8988T (cell line): Measurements from ENCODE around the gene PPME1.
"Not testable (repeated sequence)": the region's sequence is repeated elsewhere in the genome, so short reads cannot be mapped to it uniquely, and the experiment has no call there.

Experiments used
- DNase-seq: peaks from one replicate; pipeline ENCODE4 v3.0.0; 2011

Gene PPME1, protein sequence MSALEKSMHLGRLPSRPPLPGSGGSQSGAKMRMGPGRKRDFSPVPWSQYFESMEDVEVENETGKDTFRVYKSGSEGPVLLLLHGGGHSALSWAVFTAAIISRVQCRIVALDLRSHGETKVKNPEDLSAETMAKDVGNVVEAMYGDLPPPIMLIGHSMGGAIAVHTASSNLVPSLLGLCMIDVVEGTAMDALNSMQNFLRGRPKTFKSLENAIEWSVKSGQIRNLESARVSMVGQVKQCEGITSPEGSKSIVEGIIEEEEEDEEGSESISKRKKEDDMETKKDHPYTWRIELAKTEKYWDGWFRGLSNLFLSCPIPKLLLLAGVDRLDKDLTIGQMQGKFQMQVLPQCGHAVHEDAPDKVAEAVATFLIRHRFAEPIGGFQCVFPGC

DNA sequence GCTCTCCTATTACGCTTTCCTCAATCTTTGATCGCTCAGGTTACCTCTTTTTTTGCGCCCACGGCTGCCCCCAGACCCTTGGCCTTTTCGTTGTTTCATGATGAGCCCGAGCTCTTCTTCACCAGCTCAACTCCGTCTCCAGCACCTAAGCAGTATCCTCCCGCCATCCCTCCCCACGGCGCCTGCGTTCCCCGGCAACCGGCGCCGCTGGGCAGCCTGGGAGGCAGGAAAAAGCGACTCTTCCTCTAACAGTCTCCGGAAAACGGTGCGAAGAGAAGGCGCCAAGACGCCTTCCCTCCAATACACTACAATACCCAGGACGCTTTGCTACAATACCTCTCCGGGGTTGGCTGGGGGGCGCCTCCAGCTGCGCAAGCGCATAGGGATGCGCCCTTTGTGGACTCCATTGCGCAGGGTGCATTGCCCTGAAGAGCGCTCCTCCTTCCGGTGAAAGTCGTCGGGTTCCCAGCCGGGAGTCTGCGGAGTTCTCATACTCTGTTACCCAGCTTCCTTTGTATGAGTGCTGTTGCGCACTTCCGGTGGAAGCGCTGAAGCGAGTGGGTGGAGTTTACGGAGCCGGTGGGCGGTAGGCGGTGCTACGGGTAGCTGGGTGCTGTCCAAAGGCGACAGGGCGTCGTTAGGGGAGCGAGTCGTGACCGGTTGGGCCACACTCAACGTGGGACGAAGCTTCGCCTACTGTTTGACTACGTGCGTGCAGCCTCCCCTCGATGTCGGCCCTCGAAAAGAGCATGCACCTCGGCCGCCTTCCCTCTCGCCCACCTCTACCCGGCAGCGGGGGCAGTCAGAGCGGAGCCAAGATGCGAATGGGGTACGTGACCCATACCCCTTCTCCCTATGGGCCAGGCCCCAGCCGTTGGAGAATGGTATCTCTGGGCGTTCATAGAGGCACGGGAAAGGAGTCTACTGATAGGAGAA lies at the start of gene PPME1, which contains the start of gene C2CD3:
TSS of gene PPME1 (plus strand) at position 596 of the 936 bp plus-strand sequence. CDS start at position 729, 133 bp downstream.
TSS of gene C2CD3 (minus strand) at position 309 of the 936 bp plus-strand sequence. CDS start at position 99, 210 bp downstream.
- DNase-seq = peak; percentile 65

DNA sequence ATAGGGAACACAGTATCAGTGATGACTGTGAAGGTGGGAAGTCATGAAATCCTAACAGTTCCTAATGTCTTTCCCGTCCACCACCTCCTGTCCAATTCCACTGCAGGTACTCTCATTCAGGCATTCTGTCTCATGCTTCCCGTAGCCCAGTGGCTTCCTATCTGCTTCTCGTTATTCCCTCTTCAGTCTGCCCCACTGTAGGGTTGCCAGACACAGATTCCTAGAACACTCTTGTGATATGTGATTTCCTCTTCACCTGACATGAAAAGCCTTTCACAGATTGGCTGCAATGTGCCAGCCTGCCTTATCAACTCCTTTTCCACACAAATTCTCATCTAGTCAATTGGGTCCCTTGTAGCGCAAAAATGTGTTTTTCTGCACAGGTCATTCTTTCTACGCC lies 49.3 kb upstream of the PPME1 start:
- DNase-seq = no peak

DNA sequence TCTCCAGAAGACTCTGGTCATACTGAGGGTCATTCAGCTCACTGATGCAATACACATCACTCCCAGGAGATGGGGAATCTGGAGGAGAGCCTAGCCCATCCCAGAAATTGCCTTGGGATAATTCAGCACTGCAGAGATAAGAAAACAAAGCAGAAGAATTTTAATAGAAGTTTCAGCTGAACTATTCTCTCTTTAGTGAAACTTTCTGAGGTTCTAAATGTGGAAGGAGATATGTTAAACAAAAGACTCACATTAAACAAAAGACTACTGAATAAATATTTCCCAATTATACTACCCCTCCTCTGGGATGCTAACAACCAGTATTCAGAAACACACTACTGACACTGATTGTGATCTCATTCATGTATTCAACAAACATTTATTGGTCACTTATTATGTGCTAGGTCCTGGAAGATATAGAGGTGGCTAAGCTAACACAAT lies 48.1 kb upstream of the PPME1 start:
- DNase-seq = no peak

DNA sequence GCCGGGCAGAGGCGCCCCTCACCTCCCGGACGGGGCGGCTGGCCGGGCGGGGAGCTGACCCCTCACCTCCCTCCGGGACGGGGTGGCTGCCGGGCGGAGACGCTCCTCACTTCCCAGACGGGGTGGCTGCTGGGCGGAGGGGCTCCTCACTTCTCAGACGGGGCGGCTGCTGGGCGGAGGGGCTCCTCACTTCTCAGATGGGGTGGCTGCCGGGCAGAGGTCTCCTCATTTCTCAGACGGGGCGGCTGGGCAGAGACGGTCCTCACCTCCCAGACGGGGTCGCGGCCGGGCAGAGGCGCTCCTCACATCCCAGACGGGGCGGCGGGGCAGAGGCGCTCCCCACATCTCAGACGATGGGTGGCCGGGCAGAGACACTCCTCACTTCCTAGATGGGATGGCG lies 42.0 kb upstream of the PPME1 start:
- not testable (repeated sequence) for DNase-seq

DNA sequence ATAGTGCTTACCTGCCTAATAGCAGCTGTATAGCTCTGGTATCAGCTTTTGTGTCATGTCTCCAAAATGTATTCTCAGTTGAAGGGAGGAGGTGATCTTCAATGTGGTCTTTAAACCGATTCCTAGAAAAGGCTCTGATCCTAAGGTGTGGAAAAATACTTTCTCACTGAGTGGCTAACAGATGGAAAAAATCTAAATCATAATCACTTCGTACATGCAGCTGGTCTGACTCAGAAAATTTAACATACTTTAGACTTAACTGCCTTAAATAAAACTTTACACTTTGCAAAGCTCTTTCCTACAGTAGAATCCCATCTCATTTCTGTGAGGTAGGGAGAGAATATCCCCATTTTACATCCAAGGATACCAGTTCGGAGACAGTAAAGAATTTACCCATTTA lies 38.3 kb upstream of the PPME1 start:
- no peak for DNase-seq

DNA sequence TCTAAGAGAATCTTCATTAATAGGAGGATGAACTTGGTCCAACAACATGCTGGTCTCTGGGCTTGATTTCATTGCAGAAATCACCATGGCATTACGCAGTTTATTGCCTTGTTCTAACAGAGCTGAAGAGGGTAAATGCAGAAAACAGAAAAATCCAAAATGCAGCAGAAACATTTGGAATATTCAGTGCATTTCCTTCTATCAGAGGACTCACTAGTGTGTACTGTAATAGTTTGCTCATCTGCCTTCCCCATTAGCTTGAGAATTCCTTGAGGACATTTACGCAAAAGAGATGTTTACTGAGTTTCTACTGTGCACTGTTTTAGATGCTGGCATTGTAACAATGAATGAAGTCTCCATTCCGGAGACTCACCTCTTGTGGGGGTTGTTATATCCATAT lies 37.7 kb upstream of the PPME1 start:
- DNase-seq = no peak

DNA sequence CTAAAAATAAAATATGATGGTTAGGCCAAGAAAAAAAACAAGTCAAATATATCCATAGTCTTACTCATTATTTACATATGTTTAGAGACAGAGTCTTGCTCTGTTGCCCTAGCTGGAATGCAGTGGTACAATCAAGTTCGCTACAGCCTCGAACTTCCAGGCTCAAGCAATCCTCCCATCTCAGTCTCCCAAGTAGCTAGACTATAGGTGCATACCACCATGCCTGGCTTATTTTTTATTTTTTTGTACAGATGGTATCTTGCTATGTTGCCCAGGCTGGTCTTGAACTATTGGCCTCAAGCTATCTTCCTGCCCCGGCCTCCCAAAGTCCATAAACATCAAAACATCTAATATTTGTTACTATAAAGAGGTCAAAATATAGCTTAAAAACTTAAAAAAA lies 36.4 kb upstream of the PPME1 start:
- DNase-seq = no peak

DNA sequence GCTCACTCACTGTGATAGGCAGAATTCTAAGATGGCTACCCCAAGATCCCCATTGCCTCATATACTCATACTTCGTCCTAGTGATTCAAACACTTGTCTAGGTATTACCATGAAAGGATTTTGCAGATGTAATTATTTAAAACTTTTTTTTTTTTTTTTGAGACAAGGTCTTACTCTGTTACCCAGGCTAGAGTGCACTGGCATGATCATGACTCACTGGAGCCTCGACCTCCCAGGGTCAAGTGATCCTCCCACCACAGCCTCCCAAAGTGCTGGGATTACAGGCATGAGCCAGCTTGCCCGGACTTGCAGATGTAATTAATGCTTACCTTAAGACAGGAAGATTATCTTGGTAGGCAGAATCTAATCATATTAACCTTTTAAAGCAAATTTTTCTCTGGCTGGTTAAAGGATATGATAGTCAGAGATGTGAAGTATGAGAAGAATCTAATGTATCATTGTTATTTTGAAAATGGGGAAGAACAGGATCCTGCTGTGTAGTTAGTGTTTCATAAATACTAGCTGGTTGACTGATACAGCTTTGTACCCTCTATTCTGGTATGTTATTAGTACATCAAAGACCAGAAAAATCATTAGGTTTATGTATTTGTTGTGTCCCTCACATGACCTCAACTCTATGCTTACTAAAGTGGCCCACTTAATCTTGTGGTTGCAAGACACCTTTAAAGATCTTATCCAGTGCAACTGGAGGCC lies 35.8 kb upstream of the PPME1 start:
- DNase-seq = no peak

DNA sequence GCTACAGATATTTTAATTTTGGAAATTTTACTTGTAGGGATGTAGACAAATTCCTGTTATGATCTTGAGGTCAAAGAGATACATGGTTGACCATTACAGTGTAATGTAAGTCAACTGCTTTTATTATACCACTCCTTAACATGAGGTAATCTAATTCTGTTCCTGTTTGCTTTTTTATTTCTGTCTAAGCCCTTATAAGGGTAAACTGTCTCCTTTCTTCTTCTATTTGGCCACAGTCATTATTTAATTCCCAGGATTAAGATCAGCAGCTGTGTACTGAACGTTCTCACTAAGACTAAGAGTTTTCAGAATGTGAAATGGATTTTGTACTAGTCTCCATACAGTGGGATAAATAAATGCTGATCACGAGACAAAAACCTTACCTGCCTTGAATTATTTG lies 33.1 kb upstream of the PPME1 start:
- no peak for DNase-seq

DNA sequence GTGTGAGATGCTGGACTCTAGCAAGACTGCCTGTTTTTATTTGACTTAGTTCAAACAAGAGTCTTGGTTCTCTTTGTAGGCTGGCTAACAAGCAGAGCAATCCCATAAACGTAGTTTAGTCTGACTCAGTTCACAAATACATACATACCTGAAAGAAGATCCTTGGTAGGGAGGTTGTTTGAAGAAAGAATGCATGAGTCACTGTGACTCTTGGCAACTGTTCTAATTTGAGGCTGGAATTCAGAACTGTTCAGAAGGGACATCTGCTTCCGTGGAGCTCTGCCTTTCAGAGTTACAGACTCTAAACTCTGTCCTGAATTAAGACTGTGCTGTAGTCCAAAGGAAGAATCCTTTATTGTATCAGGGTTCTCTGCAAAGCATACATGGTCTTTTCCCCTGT lies 32.5 kb upstream of the PPME1 start:
- DNase-seq = peak; percentile 34

DNA sequence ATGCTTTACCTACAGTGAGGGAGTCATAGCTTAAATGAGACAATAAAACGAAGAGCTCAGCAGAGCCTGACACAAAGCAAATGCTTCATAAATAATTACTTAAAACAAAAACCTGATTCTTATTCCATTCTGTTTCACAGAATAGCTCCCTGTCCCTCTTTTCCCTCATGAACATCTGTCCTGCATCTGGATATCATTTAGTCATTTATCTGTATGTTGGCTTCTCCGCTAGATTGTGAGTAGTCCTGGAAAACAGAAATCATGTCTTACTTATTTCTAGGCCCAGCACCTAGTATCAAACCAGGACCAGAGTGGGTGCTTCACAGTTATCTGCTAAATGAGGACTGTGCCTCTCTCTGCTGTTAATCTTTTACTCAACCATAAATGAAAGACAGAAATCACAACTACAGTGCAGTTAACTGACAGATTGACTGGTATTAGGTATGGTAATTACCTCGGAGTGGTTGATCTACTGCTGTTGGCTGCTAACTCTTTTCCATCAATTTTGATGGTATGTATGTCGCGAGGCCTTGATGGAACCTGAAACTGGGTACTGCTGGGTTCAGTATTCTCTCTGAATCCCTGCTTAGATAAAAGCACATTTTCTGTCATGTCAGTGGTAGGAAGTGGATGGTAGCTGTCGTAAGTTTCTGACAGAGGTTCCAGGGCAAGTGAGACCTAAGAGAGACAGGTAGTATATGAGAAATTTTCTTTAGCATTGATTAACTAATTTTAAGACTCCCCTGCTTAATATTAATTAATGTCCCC lies 31.8 kb upstream of the PPME1 start:
- DNase-seq = no peak

DNA sequence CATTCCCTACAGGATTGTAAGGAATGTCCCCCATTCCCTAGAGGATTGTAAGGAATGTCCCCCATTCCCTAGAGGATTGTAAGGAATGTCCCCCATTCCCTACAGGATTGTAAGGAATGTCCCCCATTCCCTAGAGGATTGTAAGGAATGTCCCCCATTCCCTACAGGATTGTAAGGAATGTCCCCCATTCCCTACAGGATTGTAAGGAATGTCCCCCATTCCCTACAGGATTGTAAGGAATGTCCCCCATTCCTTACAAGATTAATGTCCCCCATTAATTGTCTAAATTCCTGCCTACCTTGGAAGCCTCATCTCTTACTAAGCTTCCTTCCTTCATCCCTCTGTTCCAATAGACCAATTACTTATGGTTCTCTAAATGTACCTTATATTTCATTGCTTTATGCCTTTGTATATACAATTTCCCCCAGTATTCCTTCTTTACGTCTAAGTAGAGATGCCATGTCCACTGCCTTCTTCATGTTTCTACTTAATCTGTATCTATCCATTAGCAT lies 31.1 kb upstream of the PPME1 start:
- not testable (repeated sequence) for DNase-seq

DNA sequence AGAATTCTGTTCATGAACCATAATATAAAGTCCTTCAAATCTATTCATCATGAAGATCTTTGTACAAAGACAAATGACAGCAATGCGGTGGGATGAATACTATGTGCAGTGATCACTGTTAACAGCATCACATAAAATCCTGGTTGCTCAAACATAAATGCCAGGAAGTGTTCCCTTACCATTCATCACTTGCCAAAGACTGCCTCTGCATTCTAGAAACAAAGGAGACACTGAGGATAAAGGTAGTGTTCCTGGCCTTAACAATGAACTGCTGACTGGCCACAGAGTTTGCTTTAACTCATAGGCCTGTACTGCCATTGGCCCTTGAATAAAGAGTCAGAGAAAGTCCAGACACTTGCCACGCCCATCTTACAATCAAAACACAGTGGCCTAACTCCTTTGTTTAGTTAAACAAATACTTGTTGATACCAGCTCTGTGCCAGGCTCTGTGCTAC lies 29.8 kb upstream of the PPME1 start:
- no peak for DNase-seq

DNA sequence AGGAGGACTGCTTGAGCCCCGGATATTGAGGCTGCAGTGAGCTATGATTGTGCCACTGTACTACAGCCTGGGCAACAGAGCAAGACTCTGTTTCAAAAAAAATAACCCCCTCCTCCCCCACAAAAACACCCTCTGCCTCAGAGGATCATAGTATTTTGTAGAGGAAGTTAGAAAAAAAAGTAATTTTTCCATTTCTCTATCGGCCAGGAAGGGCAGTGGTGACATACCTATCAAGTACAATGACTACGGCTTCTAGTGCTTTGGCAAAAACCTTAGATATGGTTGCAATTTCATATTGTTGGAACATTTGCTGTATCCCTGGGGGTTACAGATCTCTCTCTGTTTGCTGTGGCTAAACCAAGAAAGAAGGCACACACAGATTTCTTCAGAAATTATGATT lies 29.2 kb upstream of the PPME1 start:
- DNase-seq = no peak

DNA sequence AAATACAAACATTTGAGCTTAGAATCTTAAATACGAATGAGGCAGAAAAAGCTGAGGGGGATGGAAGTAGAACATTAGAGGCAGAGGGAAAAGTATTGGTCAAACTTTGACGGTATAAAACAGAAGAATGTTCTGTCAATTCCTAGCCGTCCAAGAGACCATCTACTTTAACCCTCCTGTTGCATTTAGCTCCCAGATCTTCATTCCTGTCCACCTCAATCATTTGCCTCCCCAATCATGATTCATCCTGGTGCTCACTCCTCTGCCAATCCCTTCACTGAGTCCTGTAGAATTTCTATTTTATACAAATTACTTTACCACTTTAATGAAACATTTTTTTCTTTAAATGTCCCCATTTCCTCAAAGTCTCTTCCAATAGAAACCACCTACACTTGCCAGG lies 28.5 kb upstream of the PPME1 start:
- DNase-seq = no peak

DNA sequence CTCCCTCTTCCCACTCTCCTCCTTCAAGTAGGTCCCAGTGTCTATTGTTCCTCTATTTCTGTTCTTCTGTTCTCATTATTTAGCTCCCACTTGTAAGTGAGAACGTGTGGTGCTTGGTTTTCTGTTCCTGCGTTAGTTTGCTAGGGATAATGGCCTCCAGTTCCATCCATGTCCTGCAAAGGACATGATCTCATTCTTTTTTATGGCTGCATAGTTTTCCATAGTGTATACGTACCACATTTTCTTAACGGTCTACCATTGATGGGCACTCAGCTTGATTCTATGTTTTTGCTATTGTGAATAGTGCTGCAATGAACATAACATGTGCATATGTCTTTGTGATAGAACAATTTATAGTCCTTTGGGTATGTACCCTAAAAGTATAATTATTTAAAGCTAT lies 26.5 kb upstream of the PPME1 start:
- DNase-seq = no peak

DNA sequence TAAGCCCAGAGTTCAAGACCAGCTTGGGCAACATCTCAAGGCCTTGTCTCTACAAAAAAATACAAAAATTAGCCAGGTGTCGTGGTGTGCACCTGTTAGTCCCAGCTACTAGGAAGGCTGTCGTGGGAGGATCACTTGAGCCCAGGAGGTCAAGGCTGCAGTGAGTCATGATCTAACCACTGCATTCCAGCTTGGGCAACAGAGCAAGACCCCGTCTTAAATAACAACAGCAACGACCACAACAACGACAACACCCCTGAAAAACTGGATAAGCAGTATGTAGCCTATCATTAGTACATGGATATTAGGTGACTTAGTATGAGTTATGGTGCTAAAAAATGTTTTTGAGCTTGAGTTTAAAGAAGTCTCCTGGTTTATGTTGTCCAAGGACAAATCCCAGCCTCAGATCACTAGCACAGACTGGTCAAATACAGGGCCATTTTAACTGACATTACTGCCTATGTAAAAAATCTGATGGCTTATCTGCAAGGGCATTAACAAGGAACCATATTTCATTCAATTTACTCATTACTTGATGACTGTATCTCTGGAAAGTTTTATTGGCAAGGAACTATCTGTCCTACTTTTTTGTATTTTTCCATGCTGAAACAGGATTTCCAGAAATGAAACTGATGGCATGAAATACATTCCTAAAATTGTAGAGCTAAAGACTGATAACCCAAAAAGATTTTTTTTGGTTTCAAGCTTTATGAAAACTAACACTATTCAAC lies 23.7 kb upstream of the PPME1 start:
- DNase-seq = no peak

DNA sequence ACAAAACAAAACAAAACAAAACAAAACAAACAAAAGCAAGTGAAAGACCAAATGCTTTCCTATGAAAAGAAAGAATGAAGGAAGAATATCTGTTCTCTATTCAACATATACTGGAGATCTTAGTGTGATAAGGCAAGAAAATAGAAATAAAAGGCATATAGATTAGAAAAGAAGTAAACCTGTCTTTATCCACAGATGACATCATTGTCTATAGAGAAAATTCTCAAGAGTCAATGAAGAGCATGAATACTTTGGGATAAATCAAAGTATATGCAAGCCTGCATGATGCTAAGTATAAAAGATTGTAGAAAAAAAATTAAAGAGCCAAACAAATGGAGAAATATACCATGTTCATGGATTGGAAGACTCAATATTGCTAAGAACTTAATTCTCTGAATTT lies 17.9 kb upstream of the PPME1 start:
- DNase-seq = no peak

DNA sequence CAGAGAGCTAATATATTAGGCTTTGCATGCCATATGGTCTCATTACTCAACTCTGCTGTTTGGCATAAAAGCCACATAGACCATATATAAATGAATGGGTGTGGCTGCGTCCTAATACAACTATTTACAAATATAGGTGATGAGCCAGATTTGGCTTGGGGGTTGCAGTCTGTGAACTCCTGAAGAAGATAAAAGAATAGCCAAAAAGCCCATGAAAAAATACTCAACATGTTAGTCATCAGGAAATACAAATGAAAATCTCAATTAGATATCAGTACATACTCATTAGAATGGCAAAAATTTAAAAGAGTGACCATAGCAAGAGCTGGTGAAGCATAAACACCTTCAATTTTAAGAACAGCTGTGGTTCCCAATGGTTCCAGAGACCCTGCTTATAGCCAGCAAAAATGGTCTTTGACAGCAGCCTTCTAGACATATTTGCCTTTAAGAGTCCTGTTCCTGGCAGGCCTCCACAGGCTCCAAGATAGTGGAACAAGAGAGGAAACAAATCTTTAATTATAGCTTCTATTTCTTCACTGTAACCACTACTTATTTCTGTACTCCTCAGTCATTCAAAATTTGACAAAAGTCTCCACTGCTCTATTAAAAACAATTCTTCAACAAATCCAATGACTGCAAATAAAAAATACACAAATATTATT lies 16.3 kb upstream of the PPME1 start:
- no peak for DNase-seq

DNA sequence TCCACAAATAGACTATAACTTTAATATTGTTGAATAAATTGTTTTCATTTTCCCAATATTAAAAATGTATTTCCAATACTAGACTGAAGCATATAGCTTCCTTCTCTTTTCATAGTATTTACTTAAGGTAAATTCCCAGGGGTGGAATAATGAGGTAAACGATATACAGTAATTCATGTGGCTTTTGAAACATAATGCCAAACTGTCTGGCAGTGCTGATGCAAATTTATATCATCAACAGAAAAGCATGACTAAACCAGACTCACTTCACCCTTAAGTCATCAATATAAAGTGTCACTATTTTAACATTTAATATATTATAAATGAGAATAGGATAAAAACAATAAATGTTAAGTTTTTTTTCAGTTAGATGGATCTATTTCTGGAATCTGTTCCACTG lies 13.9 kb upstream of the PPME1 start:
- no peak for DNase-seq

DNA sequence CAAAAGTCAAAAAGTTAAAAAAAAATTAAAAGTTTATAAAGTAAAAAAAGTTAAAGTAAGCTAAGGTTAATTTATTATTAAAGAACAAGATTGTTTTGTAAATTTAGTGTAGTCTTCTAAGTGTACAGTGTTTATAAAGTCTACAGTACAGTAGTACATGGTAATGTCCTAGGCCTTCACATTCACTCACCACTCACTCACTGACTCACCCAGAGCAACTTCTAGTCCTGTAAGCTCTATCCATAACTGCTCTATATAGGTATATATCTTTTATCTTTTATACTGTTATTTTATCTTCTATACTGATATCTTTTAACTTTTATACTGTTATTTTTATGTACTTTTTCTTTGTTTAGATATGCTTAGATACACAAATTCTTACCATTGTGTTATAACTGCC lies 11.4 kb upstream of the PPME1 start:
- no peak for DNase-seq
